Astrocyte (in vitro differentiated cells and primary cell): ENCODE results near the gene ACSL1. TPM values are rescaled to one million over a fixed set of nuclear protein-coding genes. Genes with fewer than 3 reads are reported as not detected.

Experiments
- DNase-seq: peaks from one replicate; pipeline ENCODE4 v3.0.0-alpha.2; 2010; ENCODE audit warnings: low read depth
- FAIRE-seq: peaks from 2 replicates; lab custom pipeline; 2011; peaks lifted over from hg19 to GRCh38; lab: Jason Lieb, UNC
- H2AFZ ChIP-seq: 2 replicates; pipeline ENCODE4 v1.6.0; 2012; ENCODE audit warnings: low read depth, low read length, inconsistent platforms
- H3K27ac ChIP-seq: 2 replicates; pipeline ENCODE4 v1.5.1; 2011; ENCODE audit warnings: low read depth, low read length, inconsistent platforms
- H3K27me3 ChIP-seq: 2 replicates; pipeline ENCODE4 v1.6.0; 2011; ENCODE audit warnings: low read length, inconsistent platforms; ENCODE audit not compliant: insufficient read depth
- H3K36me3 ChIP-seq: 2 replicates; pipeline ENCODE4 v1.5.1; 2011; ENCODE audit warnings: low read length, inconsistent platforms; ENCODE audit not compliant: insufficient read depth
- H3K4me1 ChIP-seq: 2 replicates; pipeline ENCODE4 v1.5.1; 2011; ENCODE audit warnings: low read length, inconsistent platforms; ENCODE audit not compliant: insufficient read depth
- H3K4me2 ChIP-seq: 2 replicates; pipeline ENCODE4 v1.6.0; 2012; ENCODE audit warnings: low read length, inconsistent platforms
- H3K4me3 ChIP-seq: 2 replicates; pipeline ENCODE4 v1.5.1; 2011; ENCODE audit warnings: low read depth, mild to moderate bottlenecking, low read length, inconsistent platforms; ENCODE audit not compliant: insufficient read depth
- H3K79me2 ChIP-seq: 2 replicates; pipeline ENCODE4 v1.6.0; 2012; ENCODE audit warnings: mild to moderate bottlenecking, low read length, inconsistent platforms; ENCODE audit not compliant: insufficient read depth
- H3K9ac ChIP-seq: 2 replicates; pipeline ENCODE4 v1.6.0; 2012; ENCODE audit warnings: mild to moderate bottlenecking, low read length, inconsistent platforms
- H3K9me3 ChIP-seq: 2 replicates; pipeline ENCODE4 v1.5.1; 2012; ENCODE audit warnings: low read depth, mild to moderate bottlenecking, low read length, inconsistent platforms; ENCODE audit not compliant: insufficient read depth
- H4K20me1 ChIP-seq: 2 replicates; pipeline ENCODE4 v1.6.0; 2012; ENCODE audit warnings: low read length, inconsistent platforms; ENCODE audit not compliant: insufficient read depth
- H3K27ac Mint-ChIP-seq: one replicate; pipeline ENCODE4 v1.8.0; 2021; ENCODE audit warnings: mild to moderate bottlenecking, mixed read lengths; ENCODE audit not compliant: unreplicated experiment
- H3K27me3 Mint-ChIP-seq: one replicate; pipeline ENCODE4 v1.8.0; 2021; ENCODE audit warnings: low read depth, mixed read lengths; ENCODE audit not compliant: unreplicated experiment
- H3K36me3 Mint-ChIP-seq: one replicate; pipeline ENCODE4 v1.8.0; 2021; ENCODE audit warnings: low read depth, mixed read lengths; ENCODE audit not compliant: unreplicated experiment
- H3K4me1 Mint-ChIP-seq: one replicate; pipeline ENCODE4 v1.8.0; 2021; ENCODE audit warnings: low read depth, mixed read lengths; ENCODE audit not compliant: unreplicated experiment
- H3K4me3 Mint-ChIP-seq: one replicate; pipeline ENCODE4 v1.8.0; 2021; ENCODE audit warnings: mild to moderate bottlenecking, moderate library complexity, mixed read lengths; ENCODE audit not compliant: unreplicated experiment
- H3K9me3 Mint-ChIP-seq: one replicate; pipeline ENCODE4 v1.8.0; 2021; ENCODE audit warnings: mild to moderate bottlenecking, mixed read lengths; ENCODE audit not compliant: unreplicated experiment
- CTCF ChIP-seq: IDR thresholded peaks from 2 replicates; pipeline ENCODE4 v1.5.1; 2011; ENCODE audit warnings: low read depth, mild to moderate bottlenecking, inconsistent platforms, low read length, moderate library complexity; ENCODE audit not compliant: insufficient read depth
- EZH2 ChIP-seq: IDR thresholded peaks from 2 replicates; pipeline ENCODE4 v1.6.1; 2012; ENCODE audit warnings: mild to moderate bottlenecking, low read length, inconsistent platforms; ENCODE audit not compliant: insufficient read depth
- total RNA-seq: library from RNA; stranded (reverse); gene quantifications from 2 replicates; pipeline ENCODE4 v1.2.1, GENCODE V29; 2021

ACSL1 gene
- total RNA-seq, 1 donor from 2014 or later, result 7.0 TPM

DNA sequence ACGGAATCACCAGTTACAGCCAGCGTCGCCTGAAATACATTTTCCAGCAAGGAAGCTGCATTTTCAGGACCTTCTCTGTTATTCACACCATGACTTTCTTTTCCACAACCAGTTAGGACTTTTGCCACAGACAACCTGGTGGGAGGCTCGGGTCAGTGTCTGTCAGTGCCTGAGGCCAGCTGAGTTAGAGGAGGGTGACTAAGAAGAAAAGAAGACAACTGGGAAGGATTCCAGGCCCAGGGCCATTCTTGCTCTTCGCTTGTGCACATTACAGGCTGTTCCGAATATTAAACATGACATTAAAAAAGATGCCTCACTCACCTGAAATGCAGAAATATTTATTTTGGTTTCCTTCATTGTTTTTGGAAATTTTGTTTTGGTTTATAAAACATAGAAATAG, 70.5 kb downstream of the ACSL1 start:
- Histone ChIP-seq H3K4me3 (no peak overlapping the region), H3K9me3 (no peaks in the 10 kb centered on the region), H3K79me2 (no peaks in the 10 kb centered on the region), H2AFZ (no peak overlapping the region), H3K4me2 (no peak overlapping the region), H3K27ac (no peak overlapping the region), H3K36me3 (no peaks in the 10 kb centered on the region), H3K27me3 (peaks cover 2% of the 10 kb centered on the region), H3K9ac (no peak overlapping the region), H3K4me1 (peaks cover 5% of the 10 kb centered on the region), H4K20me1 (no peaks in the 10 kb centered on the region)
- TF ChIP-seq CTCF (no peak), EZH2 (no peak)
- FAIRE-seq, result peak; percentile 9
- Mint-ChIP-seq H3K9me3 (no peaks in the 10 kb centered on the region), H3K36me3 (peaks cover 6% of the 10 kb centered on the region), H3K4me3 (no peak overlapping the region), H3K4me1 (peaks cover 22% of the 10 kb centered on the region), H3K27me3 (peaks cover 21% of the 10 kb centered on the region), H3K27ac (no peak overlapping the region)
- DNase-seq, result peak; percentile 54

GRCh38 chr4:184752496-184753275, 73.1 kb downstream of the ACSL1 start:
- peaks cover 2% of the 10 kb centered on the region for H3K27me3 ChIP-seq
- no peaks in the 10 kb centered on the region for H3K79me2 ChIP-seq
- TF ChIP-seq EZH2 (no peak), CTCF (no peak)
- H3K36me3 ChIP-seq, result no peaks in the 10 kb centered on the region
- H3K27ac Mint-ChIP-seq, result no peak overlapping the region
- H3K9me3 Mint-ChIP-seq, result no peaks in the 10 kb centered on the region
- H3K4me3 Mint-ChIP-seq, result no peak overlapping the region
- peaks cover 22% of the 10 kb centered on the region for H3K4me1 Mint-ChIP-seq
- H3K4me2 ChIP-seq, result no peak overlapping the region
- H4K20me1 ChIP-seq, result no peaks in the 10 kb centered on the region
- no peak overlapping the region for H3K9ac ChIP-seq
- H3K9me3 ChIP-seq, result no peaks in the 10 kb centered on the region
- H3K27ac ChIP-seq, result no peak overlapping the region
- H3K4me3 ChIP-seq, result no peak overlapping the region
- H3K36me3 Mint-ChIP-seq, result peaks cover 3% of the 10 kb centered on the region
- no peak for DNase-seq
- FAIRE-seq, result no peak
- H3K27me3 Mint-ChIP-seq, result peaks cover 38% of the 10 kb centered on the region
- no peak overlapping the region for H2AFZ ChIP-seq
- peaks cover 5% of the 10 kb centered on the region for H3K4me1 ChIP-seq

DNA sequence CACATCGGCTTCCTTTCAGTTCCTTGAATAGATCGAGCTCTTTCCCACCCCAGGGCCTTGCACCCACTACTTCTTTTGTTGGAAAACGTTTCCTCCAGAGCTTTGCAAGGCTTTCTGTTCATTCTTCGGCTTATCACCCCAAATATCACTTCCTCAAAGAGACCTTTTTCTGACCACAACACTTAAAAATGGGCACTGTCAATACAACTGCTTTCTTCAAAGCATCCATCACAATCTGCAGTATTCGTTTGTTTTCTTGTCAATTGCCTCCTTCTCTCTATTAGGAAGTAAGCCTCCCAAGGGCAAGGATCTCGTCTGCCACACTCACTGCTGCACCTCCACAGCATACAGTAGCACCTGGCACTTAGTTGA, 74.2 kb downstream of the ACSL1 start:
- DNase-seq (no peak), FAIRE-seq (no peak)
- Histone ChIP-seq H3K79me2 (no peaks in the 10 kb centered on the region), H3K4me3 (no peak overlapping the region), H3K4me2 (no peak overlapping the region), H3K4me1 (peaks cover 5% of the 10 kb centered on the region), H3K27me3 (peaks cover 2% of the 10 kb centered on the region), H2AFZ (no peak overlapping the region), H3K9ac (no peak overlapping the region), H3K9me3 (no peaks in the 10 kb centered on the region), H3K27ac (no peak overlapping the region), H3K36me3 (no peaks in the 10 kb centered on the region), H4K20me1 (no peaks in the 10 kb centered on the region)
- Mint-ChIP-seq H3K36me3 (peaks cover 3% of the 10 kb centered on the region), H3K4me1 (peaks cover 27% of the 10 kb centered on the region), H3K27me3 (peaks cover 35% of the 10 kb centered on the region), H3K9me3 (no peaks in the 10 kb centered on the region), H3K4me3 (no peak overlapping the region), H3K27ac (no peak overlapping the region)
- no peak for TF ChIP-seq EZH2
- TF ChIP-seq CTCF, result no peak
